Panc1 (cell line): ENCODE measurements around the gene MYCN. TPM values are rescaled to one million over a fixed set of nuclear protein-coding genes. Genes with fewer than 3 reads are reported as not detected.

Experiments
- ATAC-seq: fragments of 200-7000 bp; cut with Tn5 transposase; 2 replicates; pipeline ENCODE4 v1.9.1; 2020; ENCODE audit warnings: mild to moderate bottlenecking, moderate library complexity
- BruUV-seq: library from RNA; stranded (reverse); fragments of 400-500 nt; replicated peaks from 2 replicates; lab custom pipeline; 2021; lab: Mats Ljungman, UMichigan
- CTCF ChIA-PET: fragments of 300-600 bp; sonication (Branson Sonifier 250); formaldehyde crosslinking; loops from one replicate; lab custom pipeline; 2022; ENCODE audit warnings: antibody characterized with exemption; lab: Charles Lee
- POLR2A ChIA-PET: fragments of 300-600 bp; sonication (Branson Sonifier 250); formaldehyde crosslinking; loops from one replicate; lab custom pipeline; 2022; ENCODE audit warnings: antibody characterized with exemption; lab: Charles Lee
- DNase-seq: peaks from one replicate; pipeline ENCODE4 v3.0.0-alpha.2; 2010; ENCODE audit warnings: low read depth, low spot score
- H3K27ac ChIP-seq: 2 replicates; pipeline ENCODE4 v1.5.1; 2011; ENCODE audit warnings: mild to moderate bottlenecking, low read length, inconsistent platforms
- H3K27me3 ChIP-seq: fragments of 200-500 bp; sonication (Bioruptor generic); 2 replicates; pipeline ENCODE4 v1.6.0; 2014; ENCODE audit warnings: low read length, inconsistent platforms; ENCODE audit not compliant: control insufficient read depth, insufficient read depth
- H3K36me3 ChIP-seq: fragments of 200-500 bp; sonication (Bioruptor generic); 2 replicates; pipeline ENCODE4 v1.5.1; 2014; ENCODE audit warnings: inconsistent platforms, mild to moderate bottlenecking, low read length, moderate library complexity; ENCODE audit not compliant: control insufficient read depth, insufficient read depth
- H3K4me1 ChIP-seq: 2 replicates; pipeline ENCODE4 v1.5.1; 2011; ENCODE audit warnings: inconsistent platforms, mild to moderate bottlenecking, low read length, moderate library complexity; ENCODE audit not compliant: control insufficient read depth, insufficient read depth
- H3K4me3 ChIP-seq, 2 experiments: 2 replicates each; pipeline ENCODE4 v1.5.1; 2011 to 2012; ENCODE audit warnings: low read depth in 2 of 2, low read length in 2 of 2, mild to moderate bottlenecking in 2 of 2, inconsistent platforms in 1 of 2, moderate library complexity in 1 of 2
- H3K9me3 ChIP-seq: fragments of 200-500 bp; sonication (Bioruptor generic); 2 replicates; pipeline ENCODE4 v1.5.1; 2014; ENCODE audit warnings: low read depth, mild to moderate bottlenecking, inconsistent platforms, low read length, moderate library complexity; ENCODE audit not compliant: control insufficient read depth, insufficient read depth
- POLR2AphosphoS5 ChIP-seq: IDR thresholded peaks from 2 replicates; pipeline ENCODE4 v1.6.1; 2012; ENCODE audit warnings: mild to moderate bottlenecking, low read depth, low read length, moderate library complexity
- SIN3A ChIP-seq: IDR thresholded peaks from 2 replicates; pipeline ENCODE4 v1.6.1; 2012; ENCODE audit warnings: low read depth, mild to moderate bottlenecking, low read length, moderate library complexity, borderline replicate concordance; ENCODE audit not compliant: insufficient read depth
- TCF7L2 ChIP-seq: IDR thresholded peaks from 2 replicates; pipeline ENCODE4 v1.6.1; 2011; ENCODE audit warnings: mild to moderate bottlenecking, low read depth, low read length, inconsistent platforms
- in situ Hi-C: cut with HindIII; loops from 2 replicates; pipeline ENCODE4 v1.10.0; 2016; ENCODE audit warnings: low sequenced_read_pairs, low pct_unique_long_range_greater_than_20kb
- intact Hi-C: fragments of 100-400 bp; cut with micrococcal nuclease; formaldehyde crosslinking; loops from one replicate; pipeline ENCODE4 v1.10.0; 2022; ENCODE audit not compliant: unreplicated experiment
- total RNA-seq: library from RNA; stranded (reverse); gene quantifications from one replicate; pipeline ENCODE4 v1.2.1, GENCODE V29; 2021; ENCODE audit not compliant: unreplicated experiment
- TF ChIP-seq, protein P1 (sequence below): fragments of 450-650 bp; IDR thresholded peaks from 2 replicates; pipeline ENCODE4 v1.5.1; 2017; ENCODE audit warnings: mild to moderate bottlenecking
- TF ChIP-seq, protein P2 (sequence below), 2 experiments: IDR thresholded peaks; 2 replicates each; pipeline ENCODE4 v1.6.1; 2011 to 2012; ENCODE audit warnings: low read depth in 2 of 2, control low read depth in 1 of 2, low read length in 1 of 2, mild to moderate bottlenecking in 1 of 2, moderate library complexity in 1 of 2; ENCODE audit not compliant: insufficient read depth in 1 of 2

Gene MYCN
- total RNA-seq, 1 experiment from 2014 or later, result not detected

DNA sequence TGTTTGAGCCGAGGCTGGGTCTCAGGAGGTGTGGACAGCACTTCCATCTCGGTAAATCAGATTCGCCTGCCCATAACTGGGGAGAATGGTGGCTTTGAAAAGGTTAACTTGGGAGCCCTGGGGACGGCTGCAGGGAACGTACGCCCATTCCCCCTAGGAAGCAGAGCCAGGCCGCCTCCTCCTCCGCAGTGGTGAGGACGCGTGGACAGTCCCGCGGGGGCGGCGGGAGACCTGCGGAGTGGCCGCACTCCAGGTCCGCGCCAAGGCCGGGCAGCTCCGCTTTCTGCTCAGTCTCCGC is 845 bp upstream of the MYCN start:
- Histone ChIP-seq H3K9me3 (no peaks in the 10 kb centered on the region), H3K27ac (no peak overlapping the region), H3K36me3 (no peaks in the 10 kb centered on the region), H3K27me3 (peaks cover 26% of the 10 kb centered on the region), H3K4me1 (peaks cover 12% of the 10 kb centered on the region), H3K4me3 (peak overlapping the region in 1 of 2 experiments; percentile 46; a peak in 2 of 4 replicates)
- DNase-seq, result no peak
- ATAC-seq, result peak; percentile 90
- ChIA-PET POLR2A (no interaction called here), CTCF (interaction anchor here (0.6 to 1.1 kb wide), 3 partner anchors 58 to 342 kb away, joined by 3 to 5 read pairs (median 4); no protein-coding TSS in a partner anchor)
- no TSS peak for BruUV-seq
- in situ Hi-C loops (no loop called here), intact Hi-C loops (loop anchor here (2.0 kb wide), 1 partner anchor 303 kb away; no protein-coding TSS in a partner anchor)
- no peak for TF ChIP-seq SIN3A
- no peak for TF ChIP-seq TCF7L2
- TF ChIP-seq, protein P1, sequence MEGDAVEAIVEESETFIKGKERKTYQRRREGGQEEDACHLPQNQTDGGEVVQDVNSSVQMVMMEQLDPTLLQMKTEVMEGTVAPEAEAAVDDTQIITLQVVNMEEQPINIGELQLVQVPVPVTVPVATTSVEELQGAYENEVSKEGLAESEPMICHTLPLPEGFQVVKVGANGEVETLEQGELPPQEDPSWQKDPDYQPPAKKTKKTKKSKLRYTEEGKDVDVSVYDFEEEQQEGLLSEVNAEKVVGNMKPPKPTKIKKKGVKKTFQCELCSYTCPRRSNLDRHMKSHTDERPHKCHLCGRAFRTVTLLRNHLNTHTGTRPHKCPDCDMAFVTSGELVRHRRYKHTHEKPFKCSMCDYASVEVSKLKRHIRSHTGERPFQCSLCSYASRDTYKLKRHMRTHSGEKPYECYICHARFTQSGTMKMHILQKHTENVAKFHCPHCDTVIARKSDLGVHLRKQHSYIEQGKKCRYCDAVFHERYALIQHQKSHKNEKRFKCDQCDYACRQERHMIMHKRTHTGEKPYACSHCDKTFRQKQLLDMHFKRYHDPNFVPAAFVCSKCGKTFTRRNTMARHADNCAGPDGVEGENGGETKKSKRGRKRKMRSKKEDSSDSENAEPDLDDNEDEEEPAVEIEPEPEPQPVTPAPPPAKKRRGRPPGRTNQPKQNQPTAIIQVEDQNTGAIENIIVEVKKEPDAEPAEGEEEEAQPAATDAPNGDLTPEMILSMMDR, result no peak; the same call in 1 of the 2 replicates
- TF ChIP-seq POLR2AphosphoS5, result no peak
- TF ChIP-seq, protein P2, sequence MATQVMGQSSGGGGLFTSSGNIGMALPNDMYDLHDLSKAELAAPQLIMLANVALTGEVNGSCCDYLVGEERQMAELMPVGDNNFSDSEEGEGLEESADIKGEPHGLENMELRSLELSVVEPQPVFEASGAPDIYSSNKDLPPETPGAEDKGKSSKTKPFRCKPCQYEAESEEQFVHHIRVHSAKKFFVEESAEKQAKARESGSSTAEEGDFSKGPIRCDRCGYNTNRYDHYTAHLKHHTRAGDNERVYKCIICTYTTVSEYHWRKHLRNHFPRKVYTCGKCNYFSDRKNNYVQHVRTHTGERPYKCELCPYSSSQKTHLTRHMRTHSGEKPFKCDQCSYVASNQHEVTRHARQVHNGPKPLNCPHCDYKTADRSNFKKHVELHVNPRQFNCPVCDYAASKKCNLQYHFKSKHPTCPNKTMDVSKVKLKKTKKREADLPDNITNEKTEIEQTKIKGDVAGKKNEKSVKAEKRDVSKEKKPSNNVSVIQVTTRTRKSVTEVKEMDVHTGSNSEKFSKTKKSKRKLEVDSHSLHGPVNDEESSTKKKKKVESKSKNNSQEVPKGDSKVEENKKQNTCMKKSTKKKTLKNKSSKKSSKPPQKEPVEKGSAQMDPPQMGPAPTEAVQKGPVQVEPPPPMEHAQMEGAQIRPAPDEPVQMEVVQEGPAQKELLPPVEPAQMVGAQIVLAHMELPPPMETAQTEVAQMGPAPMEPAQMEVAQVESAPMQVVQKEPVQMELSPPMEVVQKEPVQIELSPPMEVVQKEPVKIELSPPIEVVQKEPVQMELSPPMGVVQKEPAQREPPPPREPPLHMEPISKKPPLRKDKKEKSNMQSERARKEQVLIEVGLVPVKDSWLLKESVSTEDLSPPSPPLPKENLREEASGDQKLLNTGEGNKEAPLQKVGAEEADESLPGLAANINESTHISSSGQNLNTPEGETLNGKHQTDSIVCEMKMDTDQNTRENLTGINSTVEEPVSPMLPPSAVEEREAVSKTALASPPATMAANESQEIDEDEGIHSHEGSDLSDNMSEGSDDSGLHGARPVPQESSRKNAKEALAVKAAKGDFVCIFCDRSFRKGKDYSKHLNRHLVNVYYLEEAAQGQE (IDR thresholded peaks at IDR 0.05; ENCODE audit: insufficient read depth in 1 of 2, low read depth in 2 of 2, low read length in 1 of 2), result no peak

DNA sequence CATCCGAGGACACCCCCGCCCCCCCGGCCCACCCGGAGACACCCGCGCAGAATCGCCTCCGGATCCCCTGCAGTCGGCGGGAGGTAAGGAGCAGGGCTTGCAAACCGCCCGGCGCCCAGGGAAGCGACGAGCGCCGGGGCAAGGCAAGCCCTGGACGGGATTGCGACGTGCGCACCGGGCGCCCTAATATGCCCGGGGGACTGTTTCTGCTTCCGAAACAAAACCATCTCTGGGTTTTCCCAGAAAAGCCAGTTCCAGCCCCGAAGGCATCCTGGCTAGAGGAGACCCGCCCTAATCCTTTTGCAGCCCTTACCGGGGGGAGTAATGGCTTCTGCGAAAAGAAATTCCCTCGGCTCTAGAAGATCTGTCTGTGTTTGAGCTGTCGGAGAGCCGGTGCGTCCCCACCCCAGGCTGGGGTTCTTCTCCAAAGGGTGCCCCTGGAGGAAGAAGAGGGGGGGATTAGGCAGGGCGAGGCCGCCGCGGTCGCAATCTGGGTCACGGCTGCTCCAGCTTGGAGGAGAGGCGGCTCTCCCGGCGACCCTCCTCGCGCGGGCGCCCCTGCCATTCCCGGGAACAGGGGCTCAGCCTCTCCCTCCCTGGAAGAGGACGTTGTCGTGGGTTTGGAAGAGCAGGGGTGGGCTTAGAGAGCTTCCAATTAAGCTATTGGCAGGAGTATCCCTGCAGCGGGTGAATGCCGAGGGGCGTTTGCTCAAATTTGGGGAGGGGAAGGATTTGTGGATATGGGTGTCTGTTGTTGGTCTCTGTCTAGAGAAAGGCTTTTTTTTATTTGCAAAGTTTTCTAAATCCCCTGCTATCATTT is 521 bp downstream of the MYCN start:
- DNase-seq (no peak), ATAC-seq (peak; percentile 51)
- no TSS peak for BruUV-seq

More for the DNA sequence above, 521 bp downstream of the MYCN start:
- no peak for TF ChIP-seq TCF7L2
- TF ChIP-seq, protein P1, result no peak
- TF ChIP-seq POLR2AphosphoS5, result no peak
- TF ChIP-seq, protein P2 (IDR thresholded peaks at IDR 0.05; ENCODE audit: insufficient read depth in 1 of 2, low read depth in 2 of 2, low read length in 1 of 2), result no peak
- no peak for TF ChIP-seq SIN3A
- Histone ChIP-seq H3K27me3 (peaks cover 26% of the 10 kb centered on the region), H3K4me1 (peaks cover 12% of the 10 kb centered on the region), H3K4me3 (peak overlapping the region; percentile 12 to 46; a peak in 2 of 4 replicates), H3K36me3 (no peaks in the 10 kb centered on the region), H3K9me3 (no peaks in the 10 kb centered on the region), H3K27ac (no peak overlapping the region)
- ChIA-PET POLR2A (no interaction called here), CTCF (no interaction called here)
- intact Hi-C loops (loop anchor here (2.0 to 10.0 kb wide), 3 partner anchors 324 to 668 kb away; no protein-coding TSS in a partner anchor), in situ Hi-C loops (no loop called here)
